ENCODE data around the gene SKP2.
"Not testable (repeated sequence)": the region's sequence is repeated elsewhere in the genome, so short reads cannot be mapped to it uniquely, and the experiment has no call there.

Gene SKP2

GRCh38 chr5:36156619-36157018, 4.7 kb downstream of the SKP2 start:
- no peak for DNase-seq (ENCODE audit: low spot score)

- DNase-seq (ENCODE audit: low spot score): no peak
These were observed 6.2 kb downstream of the SKP2 start for GRCh38 chr5:36158144-36158543.

- no peak for DNase-seq (ENCODE audit: low spot score)
These were observed 8.7 kb downstream of the SKP2 start for GRCh38 chr5:36160617-36161016.

GRCh38 chr5:36161361-36161760, 9.4 kb downstream of the SKP2 start:
- no peak for DNase-seq (ENCODE audit: low spot score)

GRCh38 chr5:36162810-36163486, 11.0 kb downstream of the SKP2 start:
- no peak for DNase-seq (ENCODE audit: low spot score)

- no peak for DNase-seq (ENCODE audit: low spot score)
These were observed 12.6 kb downstream of the SKP2 start for GRCh38 chr5:36164461-36164860.

- DNase-seq (ENCODE audit: low spot score): peak; percentile 7
These were observed 16.8 kb downstream of the SKP2 start for GRCh38 chr5:36168737-36169136.

GRCh38 chr5:36170832-36171424, 19.0 kb downstream of the SKP2 start:
- DNase-seq (ENCODE audit: low spot score): no peak

GRCh38 chr5:36172599-36172998, 20.7 kb downstream of the SKP2 start:
- no peak for DNase-seq (ENCODE audit: low spot score)

GRCh38 chr5:36173426-36173825, 21.5 kb downstream of the SKP2 start:
- no peak for DNase-seq (ENCODE audit: low spot score)

- no peak for DNase-seq (ENCODE audit: low spot score)
These were observed 22.2 kb downstream of the SKP2 start for GRCh38 chr5:36174119-36174518.

GRCh38 chr5:36175043-36175442, 23.1 kb downstream of the SKP2 start:
- no peak for DNase-seq (ENCODE audit: low spot score)

GRCh38 chr5:36177154-36177553, 25.2 kb downstream of the SKP2 start:
- DNase-seq (ENCODE audit: low spot score): no peak

- no peak for DNase-seq (ENCODE audit: low spot score)
These were observed 26.0 kb downstream of the SKP2 start for GRCh38 chr5:36177715-36178523.

GRCh38 chr5:36178524-36178890, 26.6 kb downstream of the SKP2 start:
- no peak for DNase-seq (ENCODE audit: low spot score)

GRCh38 chr5:36179950-36180349, 28.0 kb downstream of the SKP2 start:
- DNase-seq (ENCODE audit: low spot score): no peak

- DNase-seq (ENCODE audit: low spot score): no peak
These were observed 28.8 kb downstream of the SKP2 start for GRCh38 chr5:36180556-36181350.

- DNase-seq (ENCODE audit: low spot score): no peak
These were observed 29.9 kb downstream of the SKP2 start for GRCh38 chr5:36181774-36182173.

- not testable (repeated sequence) for DNase-seq (ENCODE audit: low spot score)
These were observed 32.5 kb downstream of the SKP2 start for GRCh38 chr5:36184408-36184807.

- no peak for DNase-seq (ENCODE audit: low spot score)
These were observed 41.8 kb downstream of the SKP2 start for GRCh38 chr5:36193746-36194145.

GRCh38 chr5:36198281-36198680, 46.4 kb downstream of the SKP2 start:
- DNase-seq (ENCODE audit: low spot score): no peak

- not testable (repeated sequence) for DNase-seq (ENCODE audit: low spot score)
These were observed 46.9 kb downstream of the SKP2 start for GRCh38 chr5:36198783-36199182.

All from CD4-positive, alpha-beta T cell treated with Interleukin-2 at 100 ng/mL for 4 hours (primary cell).